Activated T-cell treated with anti-CD3 and anti-CD28 coated beads for 24 hours (primary cell): ENCODE measurements around the gene RAB11B.
A peak's percentile ranks its signal among the peaks of the same experiment; 100 is the strongest.
"Not testable (repeated sequence)": the region's sequence is repeated elsewhere in the genome, so short reads cannot be mapped to it uniquely, and the experiment has no call there.

ENCODE experiments used
- DNase-seq: peaks from one replicate; pipeline ENCODE4 v3.0.0-alpha.2; 2020; ENCODE audit warnings: low read depth

The RAB11B gene

DNA sequence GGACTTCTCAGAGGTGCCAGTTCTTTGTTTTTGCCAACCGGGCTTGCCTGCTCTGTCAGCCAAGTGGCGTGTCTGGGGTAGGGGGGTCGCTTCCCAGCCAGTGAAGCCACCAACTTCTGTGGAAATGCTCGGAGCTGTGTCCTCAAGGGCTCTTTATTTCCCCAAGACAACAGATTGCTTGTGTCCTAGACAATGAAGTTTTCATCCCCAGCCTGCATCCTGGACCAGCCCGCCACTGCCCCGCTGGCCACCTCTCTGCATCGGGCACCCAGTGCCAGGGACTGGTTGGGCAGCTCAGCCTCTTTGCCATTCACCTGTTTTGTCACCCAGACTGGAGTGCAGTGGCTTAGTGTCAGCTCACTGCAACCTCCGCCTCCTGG, 3.7 kb downstream of the RAB11B start:
- DNase-seq = no peak

DNA sequence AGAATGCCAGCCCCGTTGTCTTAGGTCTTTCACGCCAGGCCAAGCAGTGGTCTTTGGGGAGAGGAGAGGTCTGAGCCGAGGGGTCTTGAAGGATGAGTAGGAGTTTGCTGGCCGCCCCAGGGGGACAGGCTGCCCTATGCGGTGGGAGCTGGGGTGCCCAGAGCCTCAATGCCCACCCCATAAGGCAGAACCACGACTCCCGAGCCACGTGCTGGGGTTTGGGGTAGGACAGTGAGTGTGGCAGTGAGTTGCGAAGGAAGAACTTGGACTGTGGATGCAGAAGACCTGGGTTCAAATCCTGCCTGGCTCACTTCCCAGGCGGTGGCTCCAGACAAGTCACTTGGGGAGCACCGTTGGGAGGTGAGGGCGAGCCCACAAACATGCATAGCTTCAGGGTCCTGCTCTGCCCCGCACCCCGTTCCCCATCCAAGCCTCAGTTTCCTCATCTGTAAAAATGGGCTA, 5.5 kb downstream of the RAB11B start:
- DNase-seq = no peak

DNA sequence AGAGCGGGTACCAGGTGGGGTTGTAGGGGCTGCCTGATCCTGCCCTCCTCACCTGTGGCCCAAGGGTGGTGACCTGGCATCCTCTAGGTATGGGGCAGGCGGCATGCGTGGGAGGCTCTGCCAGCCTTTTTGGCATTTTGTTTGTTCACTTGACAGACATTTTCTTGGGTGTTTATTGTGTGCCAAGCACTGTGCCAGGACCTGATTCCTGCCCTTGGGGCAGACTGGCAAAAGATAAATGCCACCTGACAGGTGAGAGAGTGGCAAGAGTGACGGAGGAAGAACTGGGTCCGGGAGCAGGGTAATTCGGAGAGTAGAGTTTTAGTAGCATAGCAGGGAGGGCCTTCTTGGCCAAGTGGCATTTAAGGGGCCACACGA, 6.0 kb downstream of the RAB11B start:
- no peak for DNase-seq

DNA sequence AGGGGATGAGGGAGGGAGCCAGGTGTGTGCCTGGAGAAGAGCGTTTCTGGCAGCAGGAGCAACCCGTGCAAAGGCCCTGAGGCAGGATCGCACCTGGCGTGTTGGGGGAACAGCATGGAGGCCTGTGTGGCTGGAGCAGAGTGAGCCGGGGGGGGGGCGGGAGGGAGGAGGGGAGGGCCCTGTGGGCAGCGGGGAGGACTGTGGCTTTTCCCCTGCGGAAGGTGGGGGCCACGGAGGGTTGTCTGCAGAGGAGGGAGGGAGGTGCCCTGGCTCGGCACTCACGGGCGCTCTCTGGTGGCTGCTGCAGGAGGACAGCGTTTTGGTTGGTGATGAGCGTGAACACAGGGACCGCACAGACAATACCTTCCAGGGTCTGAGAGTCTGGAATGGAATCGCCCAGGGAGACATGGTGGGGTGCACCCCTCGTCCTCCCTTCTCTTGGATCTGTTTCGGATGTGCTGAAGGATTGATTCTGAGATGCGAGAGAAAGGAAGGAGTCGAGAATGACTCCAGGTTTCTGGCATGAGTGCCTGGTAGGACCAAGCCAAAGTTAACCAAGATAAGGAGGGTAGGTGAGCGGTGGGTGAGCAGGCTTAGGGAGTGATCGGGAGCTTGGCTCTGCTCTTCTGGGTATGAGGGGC, 6.5 kb downstream of the RAB11B start:
- peak; percentile 62 for DNase-seq

DNA sequence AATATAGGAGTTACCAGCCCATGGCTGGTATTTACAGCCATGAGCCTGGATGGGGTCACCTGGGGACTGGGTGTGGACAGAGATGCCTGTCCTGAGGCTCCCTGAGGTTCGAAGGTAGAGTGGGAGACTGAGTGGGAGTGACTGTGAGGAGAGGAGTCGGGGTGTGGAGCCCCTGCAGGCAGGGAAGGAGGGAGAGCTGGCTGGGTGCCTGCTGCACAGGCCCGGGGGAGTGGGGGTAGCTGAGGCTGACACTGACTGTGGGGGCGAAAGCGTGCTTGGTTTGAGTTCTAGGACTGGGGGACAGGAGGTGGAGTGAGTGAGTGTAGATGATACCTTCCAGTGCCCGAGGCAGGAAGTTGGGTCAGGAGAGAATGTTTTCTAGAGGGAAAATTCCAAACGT, 7.1 kb downstream of the RAB11B start:
- DNase-seq = no peak

DNA sequence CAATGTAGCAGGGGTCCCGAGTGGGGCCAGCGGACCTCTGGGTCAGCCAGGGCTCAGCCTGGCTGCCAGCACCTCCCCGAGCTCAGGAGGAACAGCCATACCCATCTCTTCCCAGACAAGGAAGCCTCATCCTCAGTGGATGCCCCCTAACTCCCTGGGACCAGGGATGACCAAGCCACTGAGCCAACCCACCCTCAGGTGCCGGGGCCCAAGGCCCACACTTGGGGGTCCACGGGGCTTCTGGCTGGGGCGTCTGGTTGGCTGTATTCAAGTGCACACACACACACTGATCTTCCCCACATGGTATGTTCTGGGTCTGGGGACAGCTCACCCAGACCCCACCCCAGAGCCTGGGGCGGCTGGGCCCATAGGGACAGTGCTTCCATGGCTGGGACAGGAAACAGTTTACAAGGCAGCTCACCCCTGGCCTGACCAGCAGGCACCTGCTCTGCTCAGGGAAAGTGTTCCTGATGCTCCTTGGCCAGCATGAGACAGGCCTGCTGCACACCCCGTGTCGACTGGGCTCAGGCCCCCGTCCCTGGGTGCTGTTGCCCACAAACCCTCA, 7.7 kb downstream of the RAB11B start:
- DNase-seq = no peak

DNA sequence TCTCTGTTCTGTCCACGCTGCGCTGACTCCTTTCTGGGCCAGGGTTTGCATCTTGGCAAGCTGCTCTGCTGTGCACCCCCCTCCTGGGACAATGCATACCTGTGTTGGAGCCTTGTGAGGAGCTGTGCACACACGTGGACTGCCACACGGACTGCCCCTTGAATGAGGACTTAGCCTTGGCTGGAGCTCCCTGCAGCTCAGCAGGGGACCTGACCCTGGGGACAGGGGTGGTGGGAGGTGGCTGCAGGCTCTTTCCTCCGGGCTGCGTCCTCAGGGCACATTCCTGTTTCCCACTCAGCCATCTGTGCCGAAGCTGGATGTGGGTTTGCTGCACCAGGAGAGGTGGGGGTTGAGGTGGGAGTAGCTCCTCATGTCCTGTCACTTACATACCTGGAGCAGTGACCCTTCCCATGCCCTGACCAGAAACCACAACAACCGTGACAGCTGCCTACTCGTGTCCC, 8.2 kb downstream of the RAB11B start:
- no peak for DNase-seq

DNA sequence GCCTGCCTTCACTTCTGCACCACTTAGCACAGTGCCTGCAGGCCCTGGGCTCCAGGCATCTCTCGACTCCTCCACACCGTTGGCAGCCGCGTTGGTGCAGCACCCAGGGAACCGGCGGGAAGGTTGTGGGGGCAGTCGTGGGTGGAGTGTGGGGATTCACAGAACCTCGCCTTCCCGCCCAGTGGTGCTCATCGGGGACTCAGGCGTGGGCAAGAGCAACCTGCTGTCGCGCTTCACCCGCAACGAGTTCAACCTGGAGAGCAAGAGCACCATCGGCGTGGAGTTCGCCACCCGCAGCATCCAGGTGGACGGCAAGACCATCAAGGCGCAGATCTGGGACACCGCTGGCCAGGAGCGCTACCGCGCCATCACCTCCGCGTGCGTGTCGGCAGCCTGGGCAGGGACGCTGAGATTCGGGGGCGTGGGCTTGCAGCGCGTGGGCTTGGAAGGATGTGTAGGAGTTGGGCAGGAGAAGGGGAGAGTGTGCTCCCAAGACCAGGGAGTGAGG, 9.6 kb downstream of the RAB11B start:
- DNase-seq = no peak

DNA sequence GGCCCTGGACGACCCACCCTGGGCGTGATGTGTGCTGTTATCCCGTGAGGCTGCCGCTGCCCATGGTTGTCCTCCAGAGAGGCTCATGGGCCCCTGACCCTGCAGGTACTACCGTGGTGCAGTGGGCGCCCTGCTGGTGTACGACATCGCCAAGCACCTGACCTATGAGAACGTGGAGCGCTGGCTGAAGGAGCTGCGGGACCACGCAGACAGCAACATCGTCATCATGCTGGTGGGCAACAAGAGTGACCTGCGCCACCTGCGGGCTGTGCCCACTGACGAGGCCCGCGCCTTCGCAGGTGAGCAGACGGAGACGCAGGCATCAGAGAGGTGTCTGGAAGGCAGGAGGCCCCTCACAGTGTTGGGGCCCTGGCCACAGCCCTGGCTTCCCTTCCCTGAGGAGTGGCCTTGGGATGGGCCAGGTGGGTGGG, 11.8 kb downstream of the RAB11B start:
- DNase-seq = no peak

DNA sequence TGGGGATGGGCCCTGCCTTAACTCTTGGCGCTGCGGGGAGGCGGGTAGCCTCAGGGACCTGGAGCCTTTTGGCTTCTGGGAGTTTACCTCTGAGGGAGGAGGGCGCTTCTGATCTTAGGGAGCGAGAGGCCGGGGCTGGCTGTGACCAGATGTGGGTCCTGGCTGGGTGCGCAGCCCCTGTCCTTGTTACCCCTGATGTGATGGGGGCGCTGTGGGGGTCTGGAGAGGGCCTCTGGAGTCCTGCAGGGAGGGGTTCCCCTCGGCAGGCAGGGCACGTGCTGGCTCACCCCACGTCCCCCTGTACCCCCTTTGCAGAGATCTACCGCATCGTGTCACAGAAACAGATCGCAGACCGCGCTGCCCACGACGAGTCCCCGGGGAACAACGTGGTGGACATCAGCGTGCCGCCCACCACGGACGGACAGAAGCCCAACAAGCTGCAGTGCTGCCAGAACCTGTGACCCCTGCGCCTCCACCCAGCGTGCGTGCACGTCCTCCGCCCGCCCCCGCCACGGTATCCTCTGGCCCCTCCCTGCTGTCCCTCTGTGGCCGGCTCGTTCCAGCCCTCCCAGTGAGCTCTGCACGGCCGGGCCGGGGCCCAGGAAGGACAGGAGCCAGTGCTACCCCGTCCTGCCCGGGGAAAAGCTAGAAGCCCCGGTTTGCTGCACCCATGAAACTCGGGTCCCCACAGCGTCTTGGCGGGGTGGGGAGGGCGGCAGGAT, 13.1 kb downstream of the RAB11B start:
- no peak for DNase-seq

DNA sequence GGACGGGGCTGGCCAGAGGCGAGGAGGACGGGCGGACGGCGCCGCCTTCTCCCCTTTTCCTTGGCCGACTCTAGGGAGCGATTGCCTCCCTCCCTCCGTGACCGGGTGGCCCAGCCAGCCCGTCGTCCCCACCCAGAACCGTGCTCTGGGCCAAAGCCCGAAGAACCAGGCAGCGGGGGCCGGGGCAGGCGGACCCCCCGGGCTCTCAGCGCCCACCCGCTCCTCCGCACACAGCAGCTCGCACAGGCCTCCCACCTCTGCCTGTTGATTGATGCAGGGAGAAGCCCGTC, 13.6 kb downstream of the RAB11B start:
- DNase-seq = no peak

DNA sequence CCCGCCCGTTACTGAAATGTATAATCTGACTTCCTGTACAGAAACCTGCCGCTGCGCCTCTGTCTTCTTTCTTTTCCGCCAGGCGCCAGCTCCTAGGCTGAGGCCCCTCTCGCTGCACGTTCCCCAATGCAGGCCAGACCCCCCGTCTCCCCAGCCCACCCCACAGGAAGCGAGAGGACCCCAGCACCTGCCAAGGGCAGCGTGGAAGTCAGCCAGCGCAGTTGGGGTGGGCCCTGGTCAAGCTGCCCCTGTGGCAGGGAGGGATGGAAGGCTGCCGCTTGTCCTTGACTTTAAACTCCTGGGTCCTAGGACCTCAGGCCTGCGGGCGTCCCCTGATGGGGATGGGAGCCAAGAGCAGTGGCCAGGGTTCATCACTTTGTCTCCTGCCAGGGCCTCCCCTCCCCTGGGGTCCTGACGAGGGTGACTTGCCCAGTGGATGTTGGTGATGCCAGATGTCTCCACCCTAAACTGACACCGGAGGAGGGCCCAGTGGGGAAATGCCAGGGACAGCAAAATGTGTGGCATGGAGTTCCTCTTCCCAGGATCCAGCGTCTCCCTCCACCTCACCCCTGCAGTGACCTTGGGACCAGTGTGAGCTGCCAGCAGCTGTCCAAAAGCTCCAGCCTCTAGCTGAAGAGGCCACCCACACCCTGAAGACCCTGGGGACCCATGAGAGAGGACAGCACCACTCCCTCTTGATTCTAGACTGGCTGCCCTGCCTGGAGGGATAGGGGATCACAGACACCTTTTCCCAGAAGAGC, 14.4 kb downstream of the RAB11B start:
- DNase-seq = no peak

DNA sequence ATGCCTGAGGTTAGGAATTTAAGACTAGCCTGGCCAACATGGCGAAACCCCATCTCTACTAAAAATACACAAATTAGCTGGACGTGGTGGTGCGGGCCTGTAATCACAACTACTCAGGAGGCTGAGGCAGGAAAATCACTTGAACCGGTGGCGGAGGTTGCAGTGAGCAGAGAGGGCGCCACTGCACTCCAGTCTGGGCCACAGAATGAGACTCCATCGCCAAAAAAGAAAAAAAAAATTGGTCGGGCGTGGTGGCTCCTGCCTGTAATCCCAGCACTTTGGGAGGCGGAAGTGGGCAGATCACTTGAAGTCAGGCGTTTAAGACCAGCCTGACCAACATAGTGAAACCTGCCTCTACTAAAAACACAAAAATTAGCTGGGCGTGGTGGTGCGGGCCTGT, 20.6 kb downstream of the RAB11B start:
- not testable (repeated sequence) for DNase-seq

DNA sequence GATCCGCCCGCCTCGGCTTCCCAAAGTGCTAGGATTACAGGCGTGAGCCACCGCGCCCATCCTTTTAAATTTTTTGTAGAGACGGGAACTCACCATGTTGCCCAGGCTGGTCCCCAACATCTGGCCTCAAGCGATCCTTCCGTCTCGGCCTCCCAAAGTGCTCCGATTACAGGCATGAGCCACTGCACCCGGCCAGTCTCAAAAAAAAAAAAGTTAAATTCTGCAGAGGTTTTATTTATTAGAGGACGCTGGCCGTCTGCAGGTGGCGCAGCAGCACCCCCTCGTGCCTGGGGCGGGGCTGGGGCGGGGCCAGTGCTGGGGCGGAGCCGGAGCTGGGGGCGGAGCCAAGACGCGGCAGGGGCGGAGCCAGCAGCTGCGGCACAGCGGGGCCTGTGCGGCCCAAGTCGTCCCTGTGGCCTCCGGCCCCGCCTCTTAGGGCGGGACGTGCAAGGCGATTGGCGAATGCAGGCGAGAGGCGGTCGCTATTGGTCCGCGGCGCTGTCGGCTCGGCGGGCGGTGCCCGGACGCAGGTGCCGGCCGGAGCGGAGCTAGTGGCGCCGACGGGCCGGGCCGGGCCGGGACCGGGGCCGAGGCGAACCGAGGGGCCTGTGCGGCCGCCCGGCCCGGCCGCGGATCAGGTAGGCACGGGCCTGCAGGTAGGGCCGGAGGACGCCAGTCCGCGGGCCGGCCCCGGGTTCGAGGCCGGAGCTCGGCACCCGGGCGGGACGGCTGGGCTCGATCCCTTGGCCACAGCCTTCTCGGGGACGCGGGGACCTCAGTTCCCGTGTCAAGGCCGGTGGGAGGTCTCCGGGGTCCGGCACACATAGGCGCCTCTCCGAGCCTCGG, 22.8 kb downstream of the RAB11B start, which contains the start of gene MARCHF2:
MARCHF2 (plus strand) TSS at position 523 of the 846 bp plus-strand sequence. CDS start 8,536 bp downstream, outside the sequence.
- peak; percentile 98 for DNase-seq

DNA sequence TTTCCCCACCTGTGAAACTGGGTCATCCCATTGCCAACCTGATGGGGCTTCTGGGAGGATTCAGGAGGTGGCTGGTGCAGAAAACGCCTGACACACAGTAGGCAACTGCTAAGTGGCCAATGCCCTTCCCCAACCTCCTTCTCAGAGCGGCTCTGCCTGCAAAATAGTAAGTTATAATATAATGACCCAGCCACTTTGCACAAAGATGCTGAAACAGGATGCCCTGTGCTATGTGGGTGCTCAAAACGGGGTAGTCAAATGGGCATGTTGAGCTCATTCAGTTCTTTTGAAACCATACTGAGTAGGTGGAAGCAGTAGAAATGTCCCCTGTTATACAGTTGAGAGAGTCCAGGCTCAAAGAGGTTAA, 23.5 kb downstream of the RAB11B start:
- no peak for DNase-seq

DNA sequence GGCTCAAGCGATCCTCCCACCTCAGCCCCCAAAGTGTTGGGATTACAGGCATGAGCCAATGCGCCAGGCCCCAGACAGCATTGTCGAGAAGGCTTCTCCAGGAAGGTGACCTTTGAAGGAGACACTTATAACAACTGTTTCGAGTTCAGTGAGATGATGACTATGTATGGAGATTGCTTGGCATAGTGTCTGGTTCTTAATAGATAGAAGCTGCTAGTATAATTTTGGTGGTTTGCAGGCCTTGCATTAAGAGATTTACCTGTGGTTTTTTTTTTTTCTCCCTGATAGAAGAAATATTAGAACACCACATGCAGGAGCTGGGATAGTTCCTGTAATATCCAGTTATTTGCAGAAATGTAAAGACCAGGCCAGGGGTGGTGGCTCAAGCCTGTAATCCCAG, 26.6 kb downstream of the RAB11B start:
- DNase-seq = no peak

DNA sequence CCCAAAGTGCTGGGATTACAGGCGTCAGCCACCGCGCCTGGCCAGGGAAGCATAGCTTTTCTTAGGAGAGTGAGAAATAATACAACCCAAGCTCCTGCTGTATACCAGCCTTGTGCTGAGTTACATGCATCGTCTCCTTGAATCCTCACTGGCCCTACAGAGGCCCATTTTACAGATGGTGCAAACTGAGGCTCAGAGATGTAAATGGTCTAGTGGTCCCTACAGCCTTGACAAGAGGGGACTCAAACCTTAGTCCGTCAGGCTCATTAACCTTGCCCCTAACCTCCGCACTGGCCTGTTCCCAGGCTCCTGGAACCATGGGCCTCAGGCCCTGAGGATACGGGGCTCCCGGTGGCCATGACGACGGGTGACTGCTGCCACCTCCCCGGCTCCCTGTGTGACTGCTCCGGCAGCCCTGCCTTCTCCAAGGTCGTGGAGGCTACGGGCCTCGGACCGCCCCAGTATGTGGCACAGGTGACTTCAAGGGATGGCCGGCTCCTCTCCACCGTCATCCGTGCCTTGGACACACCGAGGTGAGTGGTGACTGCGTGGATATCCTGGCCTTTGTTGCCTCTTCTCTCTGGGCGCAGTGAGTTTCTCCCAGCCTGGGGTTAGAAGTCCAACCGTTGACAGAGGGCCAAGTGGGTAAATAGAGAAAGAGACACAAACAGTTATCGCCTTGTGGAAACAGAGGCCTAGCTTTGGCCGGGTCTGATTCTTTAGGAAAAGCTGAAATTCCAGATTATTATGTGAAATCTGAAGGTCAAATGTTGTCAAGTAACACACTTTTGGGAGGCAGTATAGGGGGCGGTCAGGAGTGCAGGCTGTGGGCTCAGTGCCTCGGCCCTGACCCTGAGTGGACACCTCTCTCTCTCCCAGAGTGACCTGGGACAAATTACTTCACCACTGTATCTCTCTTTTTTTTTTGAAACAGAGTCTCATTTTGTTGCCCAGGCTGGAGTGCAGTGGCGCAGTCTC, 31.6 kb downstream of the RAB11B start:
- no peak for DNase-seq

DNA sequence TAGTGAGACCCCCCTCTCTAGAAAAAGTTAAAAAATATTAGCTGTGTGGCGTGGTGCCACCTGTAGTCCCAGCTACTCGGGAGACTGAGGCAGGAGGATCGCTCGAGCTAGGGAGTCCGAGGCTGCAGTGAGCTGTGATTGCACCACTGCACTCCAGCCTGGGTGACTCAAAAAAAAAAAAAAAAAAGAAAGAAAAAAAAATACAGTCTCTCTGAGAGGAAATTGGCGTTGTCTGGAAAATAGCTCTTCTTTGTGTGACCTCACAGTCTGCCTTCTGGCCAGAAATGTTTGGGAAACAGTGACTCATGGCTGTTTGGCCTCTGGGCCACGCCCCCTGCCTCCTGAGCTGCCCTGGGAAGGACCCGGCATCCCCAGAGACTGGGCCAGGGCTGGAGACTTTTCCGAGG, 33.7 kb downstream of the RAB11B start:
- DNase-seq = no peak

DNA sequence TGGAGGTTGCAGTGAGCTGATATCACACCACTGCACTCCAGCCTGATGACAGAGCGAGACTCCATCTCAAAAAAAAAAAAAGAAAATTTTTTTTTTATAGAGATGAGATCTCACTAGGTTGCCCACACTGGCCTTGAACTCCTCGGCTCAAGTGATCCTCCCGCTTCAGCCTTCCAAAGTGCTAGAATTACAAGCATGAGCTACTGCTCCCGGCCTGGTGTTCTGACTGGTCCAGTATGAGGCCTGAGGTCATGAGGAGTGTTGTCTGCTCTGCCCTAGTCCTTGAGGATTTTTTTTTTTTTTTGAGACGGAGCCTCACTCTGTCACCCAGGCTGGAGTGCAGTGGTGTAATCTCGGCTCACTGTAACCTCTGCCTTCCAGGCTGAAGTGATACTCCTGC, 35.2 kb downstream of the RAB11B start:
- not testable (repeated sequence) for DNase-seq

DNA sequence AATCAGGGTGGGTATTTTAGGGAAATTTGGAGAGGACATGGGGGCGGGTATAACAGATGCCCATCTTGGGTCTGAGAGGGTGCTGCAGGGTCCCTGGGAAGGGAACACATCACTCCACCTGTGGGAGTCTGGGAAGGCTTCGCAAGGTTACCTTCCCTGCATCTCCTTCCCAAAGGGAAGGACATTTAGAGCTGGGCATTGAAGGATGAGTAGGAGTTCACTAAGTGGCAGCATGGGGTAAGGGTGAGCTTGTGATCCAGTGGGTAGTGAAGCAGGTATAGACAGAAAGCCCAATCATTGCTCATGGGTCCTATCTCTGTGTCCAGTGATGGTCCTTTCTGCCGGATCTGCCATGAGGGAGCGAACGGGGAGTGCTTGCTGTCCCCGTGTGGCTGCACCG, 36.1 kb downstream of the RAB11B start:
- DNase-seq = no peak
